Loucy (cell line): ENCODE measurements around the gene EPHA2.

ENCODE experiments used
- H2AFZ ChIP-seq: fragments of 200-600 bp; sonication (generic); 2 replicates; pipeline ENCODE4 v1.6.0; 2016; ENCODE audit warnings: antibody characterized with exemption, mild to moderate bottlenecking, low read length, moderate library complexity
- H3F3A ChIP-seq: fragments of 200-600 bp; 2 replicates; pipeline ENCODE4 v1.6.0; 2016; ENCODE audit warnings: antibody characterized with exemption, low read depth, mild to moderate bottlenecking
- H3K27me3 ChIP-seq: fragments of 200-600 bp; sonication (generic); 2 replicates; pipeline ENCODE4 v1.6.1; 2014; ENCODE audit warnings: low read length, mild to moderate bottlenecking; ENCODE audit not compliant: insufficient read depth, poor library complexity, severe bottlenecking
- H3K36me3 ChIP-seq: fragments of 200-600 bp; sonication (generic); 2 replicates; pipeline ENCODE4 v1.6.1; 2016; ENCODE audit warnings: low read length; ENCODE audit not compliant: insufficient read depth
- H3K4me1 ChIP-seq: fragments of 200-600 bp; sonication (generic); 2 replicates; pipeline ENCODE4 v1.5.1; 2014; ENCODE audit warnings: low read length, mild to moderate bottlenecking; ENCODE audit not compliant: insufficient read depth, poor library complexity, severe bottlenecking
- H3K4me2 ChIP-seq: fragments of 200-600 bp; sonication (generic); 2 replicates; pipeline ENCODE4 v1.6.0; 2014; ENCODE audit warnings: antibody characterized with exemption, low read length, low read depth, mild to moderate bottlenecking; ENCODE audit not compliant: poor library complexity, severe bottlenecking
- H3K4me3 ChIP-seq: fragments of 200-600 bp; sonication (generic); 2 replicates; pipeline ENCODE4 v1.5.1; 2014; ENCODE audit warnings: low read length, mild to moderate bottlenecking, mixed read lengths; ENCODE audit not compliant: poor library complexity, severe bottlenecking
- H3K79me2 ChIP-seq: fragments of 200-600 bp; sonication (generic); 2 replicates; pipeline ENCODE4 v1.6.1; 2014; ENCODE audit warnings: low read length; ENCODE audit not compliant: insufficient read depth
- H3K9ac ChIP-seq: fragments of 200-600 bp; sonication (generic); 2 replicates; pipeline ENCODE4 v1.6.0; 2014; ENCODE audit warnings: mild to moderate bottlenecking, low read depth, low read length, moderate library complexity; ENCODE audit not compliant: poor library complexity, severe bottlenecking
- H3K9me2 ChIP-seq: fragments of 200-600 bp; sonication (generic); replicated peaks from 2 replicates; pipeline ENCODE4 v1.6.1; 2016; ENCODE audit warnings: low read depth, low read length, mixed read lengths
- H3K9me3 ChIP-seq: fragments of 200-600 bp; sonication (generic); 2 replicates; pipeline ENCODE4 v1.6.1; 2014; ENCODE audit warnings: mild to moderate bottlenecking, antibody characterized with exemption, low read length, low read depth; ENCODE audit not compliant: insufficient read depth
- H4K20me1 ChIP-seq: fragments of 200-600 bp; sonication (generic); 2 replicates; pipeline ENCODE4 v1.6.0; 2014; ENCODE audit warnings: antibody characterized with exemption, low read length, mild to moderate bottlenecking; ENCODE audit not compliant: insufficient read depth, poor library complexity, severe bottlenecking
- EZH2phosphoT487 ChIP-seq: fragments of 200-600 bp; IDR thresholded peaks from 2 replicates; pipeline ENCODE4 v1.6.1; 2018; ENCODE audit warnings: antibody characterized with exemption, mild to moderate bottlenecking, moderate library complexity, borderline replicate concordance
- TF ChIP-seq, protein P1 (sequence below): fragments of 200-600 bp; sonication (generic); conservative IDR thresholded peaks from 2 replicates; pipeline ENCODE4 v1.5.1; 2014; ENCODE audit warnings: mild to moderate bottlenecking, antibody characterized with exemption, low read length

Gene EPHA2

DNA sequence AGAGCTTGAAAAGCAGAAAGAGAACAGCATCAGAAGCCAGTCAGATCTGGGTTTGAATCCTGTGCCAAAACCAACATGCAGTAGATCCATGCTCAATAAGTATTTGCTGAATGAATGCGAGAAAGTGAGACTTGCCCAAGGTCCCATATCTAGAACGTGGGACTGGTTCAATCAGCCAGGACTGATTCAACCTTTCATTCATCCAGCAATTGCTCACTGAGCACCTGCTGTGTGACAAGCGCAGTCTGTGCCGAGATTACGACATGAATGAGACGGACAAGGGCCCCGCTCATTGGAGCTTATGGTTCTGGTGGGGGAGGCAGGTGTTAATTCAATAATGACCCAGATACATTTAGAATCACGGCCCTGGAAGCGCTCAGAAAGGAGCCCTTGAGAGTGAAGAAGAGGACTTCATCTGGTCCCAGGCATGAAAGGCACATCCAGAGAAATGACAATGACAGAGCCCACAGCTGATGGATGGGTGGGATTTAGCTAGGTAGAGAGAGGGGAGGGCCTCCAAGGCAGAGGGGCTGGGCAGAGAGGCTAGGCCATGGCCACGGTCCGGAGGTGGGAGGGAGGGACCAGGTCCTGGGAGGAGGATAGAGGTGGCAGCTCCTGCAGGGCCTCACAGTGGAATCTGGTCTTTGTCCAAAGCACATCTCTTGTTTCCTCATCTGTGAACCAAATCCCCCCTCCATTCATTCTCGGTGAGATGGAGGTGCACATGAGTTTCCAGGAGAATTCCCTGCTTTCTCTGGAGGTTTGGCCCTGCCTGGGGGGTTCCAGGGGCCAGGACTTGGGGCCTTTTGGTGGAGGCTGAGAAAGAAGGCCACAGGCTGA lies 78.2 kb downstream of the EPHA2 start:
- H3K36me3 ChIP-seq = no peaks in the 10 kb centered on the region
- peaks cover 5% of the 10 kb centered on the region for H3K4me1 ChIP-seq
- TF ChIP-seq EZH2phosphoT487 = no peak
- TF ChIP-seq, protein P1, sequence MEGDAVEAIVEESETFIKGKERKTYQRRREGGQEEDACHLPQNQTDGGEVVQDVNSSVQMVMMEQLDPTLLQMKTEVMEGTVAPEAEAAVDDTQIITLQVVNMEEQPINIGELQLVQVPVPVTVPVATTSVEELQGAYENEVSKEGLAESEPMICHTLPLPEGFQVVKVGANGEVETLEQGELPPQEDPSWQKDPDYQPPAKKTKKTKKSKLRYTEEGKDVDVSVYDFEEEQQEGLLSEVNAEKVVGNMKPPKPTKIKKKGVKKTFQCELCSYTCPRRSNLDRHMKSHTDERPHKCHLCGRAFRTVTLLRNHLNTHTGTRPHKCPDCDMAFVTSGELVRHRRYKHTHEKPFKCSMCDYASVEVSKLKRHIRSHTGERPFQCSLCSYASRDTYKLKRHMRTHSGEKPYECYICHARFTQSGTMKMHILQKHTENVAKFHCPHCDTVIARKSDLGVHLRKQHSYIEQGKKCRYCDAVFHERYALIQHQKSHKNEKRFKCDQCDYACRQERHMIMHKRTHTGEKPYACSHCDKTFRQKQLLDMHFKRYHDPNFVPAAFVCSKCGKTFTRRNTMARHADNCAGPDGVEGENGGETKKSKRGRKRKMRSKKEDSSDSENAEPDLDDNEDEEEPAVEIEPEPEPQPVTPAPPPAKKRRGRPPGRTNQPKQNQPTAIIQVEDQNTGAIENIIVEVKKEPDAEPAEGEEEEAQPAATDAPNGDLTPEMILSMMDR = no peak
- no peaks in the 10 kb centered on the region for H3K9me3 ChIP-seq
- H3K4me2 ChIP-seq = no peak overlapping the region
- no peaks in the 10 kb centered on the region for H4K20me1 ChIP-seq
- H3F3A ChIP-seq = no peaks in the 10 kb centered on the region
- no peak overlapping the region for H3K9ac ChIP-seq
- no peaks in the 10 kb centered on the region for H3K27me3 ChIP-seq
- no peaks in the 10 kb centered on the region for H3K79me2 ChIP-seq
- no peak overlapping the region for H2AFZ ChIP-seq
- no peak overlapping the region for H3K4me3 ChIP-seq
- no peaks in the 10 kb centered on the region for H3K9me2 ChIP-seq

DNA sequence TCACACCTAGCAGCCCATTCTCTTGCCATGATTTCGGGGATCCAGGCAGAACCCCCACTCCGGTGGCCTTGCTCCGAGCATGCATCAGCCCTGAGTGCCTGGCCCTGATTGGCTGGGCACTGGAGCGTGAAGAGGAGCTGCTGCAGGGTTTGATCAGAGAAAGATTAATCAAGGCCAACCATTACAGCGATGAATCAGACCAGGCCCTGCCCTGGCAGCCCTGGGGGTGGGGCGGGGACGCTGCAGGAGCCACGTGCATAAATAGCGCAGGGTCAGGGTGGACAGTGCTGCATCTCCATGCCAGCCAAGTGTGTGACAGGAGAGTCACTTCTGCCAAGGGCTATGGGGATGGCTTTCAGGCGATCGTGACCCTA lies 79.0 kb downstream of the EPHA2 start:
- Histone ChIP-seq H3K9me3 (no peaks in the 10 kb centered on the region), H3K4me3 (no peak overlapping the region), H3K9me2 (no peaks in the 10 kb centered on the region), H3K27me3 (no peaks in the 10 kb centered on the region), H4K20me1 (no peaks in the 10 kb centered on the region), H2AFZ (no peak overlapping the region), H3K4me1 (peaks cover 5% of the 10 kb centered on the region), H3K4me2 (no peak overlapping the region), H3F3A (no peaks in the 10 kb centered on the region), H3K9ac (no peak overlapping the region), H3K79me2 (no peaks in the 10 kb centered on the region), H3K36me3 (no peaks in the 10 kb centered on the region)
- no peak for TF ChIP-seq EZH2phosphoT487
- TF ChIP-seq, protein P1 = no peak

DNA sequence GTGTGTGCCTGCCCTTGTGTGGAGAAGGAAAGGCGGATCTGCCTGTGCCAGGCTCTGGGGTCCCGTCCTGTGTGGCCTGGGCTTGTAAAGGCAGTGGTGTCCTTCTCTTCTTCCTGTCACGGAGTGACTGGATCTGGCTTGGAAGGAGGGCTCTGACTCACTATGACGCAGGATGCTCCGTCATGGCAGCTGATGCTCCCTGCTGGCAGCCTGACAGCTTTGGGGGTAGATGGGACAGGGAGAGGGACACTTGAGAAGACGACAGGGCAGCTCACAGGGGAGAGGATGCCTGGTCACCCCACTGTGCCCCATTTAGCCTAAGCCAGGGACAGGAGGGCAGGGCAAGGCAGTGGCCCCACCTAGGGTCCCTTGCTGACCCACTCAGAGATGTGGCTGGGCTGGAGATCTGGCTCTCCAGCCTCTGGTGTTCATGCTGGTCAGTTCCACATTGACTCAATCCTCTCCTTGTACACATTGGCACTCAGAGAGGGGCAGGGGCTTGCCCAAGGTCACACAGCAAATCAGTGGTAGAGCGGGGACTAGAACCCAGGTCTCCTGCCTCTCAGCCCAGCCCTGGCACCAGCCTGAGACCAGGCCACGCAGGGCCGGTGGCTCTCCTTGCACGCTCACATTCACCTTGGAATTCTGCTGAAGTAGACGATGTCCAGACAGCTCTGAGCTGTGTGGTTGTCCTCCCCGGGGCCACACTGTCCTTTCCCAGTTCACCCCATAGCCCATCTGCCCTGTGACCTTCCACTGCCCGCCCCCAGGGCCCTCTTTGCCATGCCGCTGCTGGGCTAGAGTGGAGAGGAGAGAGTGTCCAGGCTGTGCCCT lies 79.6 kb downstream of the EPHA2 start:
- peaks cover 5% of the 10 kb centered on the region for H3K4me1 ChIP-seq
- no peaks in the 10 kb centered on the region for H3K9me2 ChIP-seq
- H4K20me1 ChIP-seq = no peaks in the 10 kb centered on the region
- no peaks in the 10 kb centered on the region for H3K9me3 ChIP-seq
- no peak overlapping the region for H3K4me3 ChIP-seq
- TF ChIP-seq, protein P1 = no peak
- TF ChIP-seq EZH2phosphoT487 = no peak
- no peaks in the 10 kb centered on the region for H3K79me2 ChIP-seq
- H3K9ac ChIP-seq = no peak overlapping the region
- no peak overlapping the region for H2AFZ ChIP-seq
- H3K27me3 ChIP-seq = no peaks in the 10 kb centered on the region
- H3K36me3 ChIP-seq = no peaks in the 10 kb centered on the region
- no peak overlapping the region for H3K4me2 ChIP-seq
- H3F3A ChIP-seq = no peaks in the 10 kb centered on the region
